K562 (cell line): Measurements from ENCODE around the gene ZBTB39. TPM values are rescaled to one million over a fixed set of nuclear protein-coding genes. Genes with fewer than 3 reads are reported as not detected.

Experiments used
- CHCHD3 ChIP-seq: fragments of 250-450 bp; sonication (Bioruptor Pico); IDR thresholded peaks from 2 replicates; pipeline ENCODE4 v2.1.2; 2022; ENCODE audit warnings: mild to moderate bottlenecking
- CSDE1 ChIP-seq, 2 experiments: fragments of 450-650 bp; IDR thresholded peaks; 2 replicates each; pipeline ENCODE4 v1.6.1; 2016; ENCODE audit warnings: mild to moderate bottlenecking in 1 of 2
- EGR1 ChIP-seq: fragments of 450-650 bp; conservative IDR thresholded peaks from 2 replicates; pipeline ENCODE4 v1.6.1; 2017; ENCODE audit warnings: mild to moderate bottlenecking
- FOXM1 ChIP-seq, 2 experiments: fragments of 450-650 bp in 1 of 2; sonication (generic) in 1 of 2; formaldehyde crosslinking in 1 of 2; IDR thresholded peaks; 2 replicates each; pipeline versions ENCODE4 v1.6.1 to v1.9.0; 2017 to 2022; ENCODE audit warnings: low read depth in 2 of 2, mild to moderate bottlenecking in 2 of 2, missing genetic modification reagents in 1 of 2, moderate library complexity in 1 of 2
- HDAC2 ChIP-seq: fragments of 450-650 bp; IDR thresholded peaks from 2 replicates; pipeline ENCODE4 v1.6.1; 2016; ENCODE audit warnings: mild to moderate bottlenecking
- MIER1 ChIP-seq: fragments of 450-650 bp; IDR thresholded peaks from 2 replicates; pipeline ENCODE4 v1.6.1; 2016; ENCODE audit warnings: antibody characterized with exemption, mild to moderate bottlenecking, low read depth
- NCOR1 ChIP-seq: fragments of 450-650 bp; IDR thresholded peaks from 2 replicates; pipeline ENCODE4 v1.6.1; 2016; ENCODE audit warnings: mild to moderate bottlenecking, moderate library complexity
- NFXL1 ChIP-seq: fragments of 450-650 bp; formaldehyde crosslinking; IDR thresholded peaks from 2 replicates; pipeline ENCODE4 v1.4.0; 2021; ENCODE audit warnings: mild to moderate bottlenecking
- PHB2 ChIP-seq: fragments of 450-650 bp; IDR thresholded peaks from 2 replicates; pipeline ENCODE4 v1.6.1; 2017; ENCODE audit warnings: low read depth
- SMAD4 ChIP-seq: fragments of 250-450 bp; sonication (Bioruptor Pico); conservative IDR thresholded peaks from 2 replicates; pipeline ENCODE4 v1.8.0; 2021; ENCODE audit warnings: inconsistent platforms, mild to moderate bottlenecking, moderate library complexity
- TAF1 ChIP-seq: IDR thresholded peaks from 2 replicates; pipeline ENCODE4 v1.6.1; 2011; ENCODE audit warnings: mild to moderate bottlenecking, low read length, moderate library complexity; ENCODE audit not compliant: insufficient read depth, control insufficient read depth, severe bottlenecking; ENCODE audit errors: extremely low read depth
- TBP ChIP-seq: optimal IDR thresholded peaks from 2 replicates; pipeline ENCODE3; 2011; ENCODE audit warnings: low read depth, low read length, improper control_type of control experiment
- USF1 ChIP-seq: sonication (generic); formaldehyde crosslinking; IDR thresholded peaks from 2 replicates; pipeline ENCODE4 v1.9.0; 2022; ENCODE audit warnings: mild to moderate bottlenecking, missing genetic modification reagents
- USF2 ChIP-seq: sonication (generic); formaldehyde crosslinking; IDR thresholded peaks from 2 replicates; pipeline ENCODE4 v1.5.0; 2020; ENCODE audit warnings: missing genetic modification reagents
- ZBTB43 ChIP-seq: sonication (generic); formaldehyde crosslinking; IDR thresholded peaks from 2 replicates; pipeline ENCODE4 v1.8.0; 2023; ENCODE audit warnings: mild to moderate bottlenecking, missing genetic modification reagents
- ZSCAN29 ChIP-seq: fragments of 450-650 bp; IDR thresholded peaks from 2 replicates; pipeline ENCODE4 v1.6.1; 2017
- polyA plus RNA-seq, 8 experiments: library from polyadenylated mRNA; depleted of rRNA in 4 of 8; stranded (reverse) in 5 of 8; unstranded in 3 of 8; fragments of >200 nt; fragmentation: Nextera tagmentation in 2 of 8; fragmentation: Illumina TruSeq in 1 of 8; extraction: Ambion mirVana in 2 of 8; extraction: Trizol in 1 of 8; gene quantifications; 2 replicates each; pipeline versions ENCODE4 v1.2.1 to v1.2.3, GENCODE V29; 2011 to 2014; ENCODE audit warnings: inconsistent platforms in 1 of 8, missing spikeins in 1 of 8
- total RNA-seq, 7 experiments: library from RNA; depleted of rRNA in 6 of 7; stranded (reverse); fragments of >200 nt in 6 of 7; fragmentation: Illumina TruSeq in 2 of 7; extraction: Trizol in 2 of 7; gene quantifications; 2 replicates each; pipeline versions ENCODE4 v1.2.1 to v1.2.3, GENCODE V29; 2011 to 2021; ENCODE audit warnings: low replicate concordance in 1 of 7
- TF ChIP-seq, protein P1 (sequence below): fragments of 450-650 bp; IDR thresholded peaks from 2 replicates; pipeline ENCODE4 v1.6.1; 2018; ENCODE audit not compliant: partially characterized antibody
- TF ChIP-seq, protein P2 (sequence below): fragments of 250-450 bp; sonication (Bioruptor Pico); IDR thresholded peaks from 2 replicates; pipeline ENCODE4 v1.4.0; 2020; ENCODE audit warnings: mild to moderate bottlenecking, moderate library complexity, borderline replicate concordance

ZBTB39 gene
- total and polyA plus RNA-seq, 9 of the 15 experiments (the other 6 are each of a cell fraction or from before 2014, with no cell fraction given), result 3.3 to 13.3 (median 8.6) TPM

DNA sequence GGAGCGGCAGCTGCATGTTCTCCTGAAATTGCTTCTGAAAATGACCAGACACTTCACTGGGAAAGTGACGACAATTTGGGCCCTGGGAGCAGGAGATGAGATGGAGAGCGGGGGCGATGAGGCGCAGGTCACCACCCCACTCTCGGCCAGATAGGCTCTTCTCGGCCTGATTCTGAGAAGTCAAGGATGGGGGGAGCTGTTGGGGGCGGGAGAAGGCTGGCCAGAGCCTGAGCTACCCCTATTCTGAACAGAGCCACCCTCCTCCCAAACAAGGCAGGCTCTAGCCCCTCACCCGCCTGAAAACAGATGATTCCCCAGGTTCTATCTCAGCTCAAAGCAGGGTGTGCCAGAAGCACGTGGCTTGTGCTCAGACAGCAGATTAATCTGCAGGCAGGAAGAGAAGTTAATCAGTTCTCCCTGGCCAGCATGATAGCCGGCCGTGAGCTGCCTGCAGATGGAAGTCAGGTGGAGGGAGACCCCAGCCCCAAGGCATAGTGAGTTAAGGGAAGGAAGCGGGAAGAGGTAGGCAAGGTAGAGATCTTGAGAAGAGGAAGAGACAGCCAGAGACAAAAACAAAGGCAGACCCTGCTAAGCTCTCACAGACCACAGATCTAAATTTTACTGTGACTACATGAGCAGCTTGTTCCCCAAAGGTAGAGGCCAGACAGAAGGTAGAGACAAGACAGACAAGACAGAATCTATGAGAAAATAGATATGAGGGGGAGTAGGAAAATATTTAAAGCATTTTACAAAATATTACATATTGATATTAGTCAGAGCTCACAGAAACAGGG is 20.9 kb upstream of the ZBTB39 start (continued):
- TF ChIP-seq USF1, result peak; percentile 61
- TF ChIP-seq MIER1, result no peak
- peak; percentile 68; the same call in 1 of the 2 replicates for TF ChIP-seq SMAD4 (CRISPR knock-in tag)
- TF ChIP-seq PHB2, result no peak
- TF ChIP-seq, protein P1, sequence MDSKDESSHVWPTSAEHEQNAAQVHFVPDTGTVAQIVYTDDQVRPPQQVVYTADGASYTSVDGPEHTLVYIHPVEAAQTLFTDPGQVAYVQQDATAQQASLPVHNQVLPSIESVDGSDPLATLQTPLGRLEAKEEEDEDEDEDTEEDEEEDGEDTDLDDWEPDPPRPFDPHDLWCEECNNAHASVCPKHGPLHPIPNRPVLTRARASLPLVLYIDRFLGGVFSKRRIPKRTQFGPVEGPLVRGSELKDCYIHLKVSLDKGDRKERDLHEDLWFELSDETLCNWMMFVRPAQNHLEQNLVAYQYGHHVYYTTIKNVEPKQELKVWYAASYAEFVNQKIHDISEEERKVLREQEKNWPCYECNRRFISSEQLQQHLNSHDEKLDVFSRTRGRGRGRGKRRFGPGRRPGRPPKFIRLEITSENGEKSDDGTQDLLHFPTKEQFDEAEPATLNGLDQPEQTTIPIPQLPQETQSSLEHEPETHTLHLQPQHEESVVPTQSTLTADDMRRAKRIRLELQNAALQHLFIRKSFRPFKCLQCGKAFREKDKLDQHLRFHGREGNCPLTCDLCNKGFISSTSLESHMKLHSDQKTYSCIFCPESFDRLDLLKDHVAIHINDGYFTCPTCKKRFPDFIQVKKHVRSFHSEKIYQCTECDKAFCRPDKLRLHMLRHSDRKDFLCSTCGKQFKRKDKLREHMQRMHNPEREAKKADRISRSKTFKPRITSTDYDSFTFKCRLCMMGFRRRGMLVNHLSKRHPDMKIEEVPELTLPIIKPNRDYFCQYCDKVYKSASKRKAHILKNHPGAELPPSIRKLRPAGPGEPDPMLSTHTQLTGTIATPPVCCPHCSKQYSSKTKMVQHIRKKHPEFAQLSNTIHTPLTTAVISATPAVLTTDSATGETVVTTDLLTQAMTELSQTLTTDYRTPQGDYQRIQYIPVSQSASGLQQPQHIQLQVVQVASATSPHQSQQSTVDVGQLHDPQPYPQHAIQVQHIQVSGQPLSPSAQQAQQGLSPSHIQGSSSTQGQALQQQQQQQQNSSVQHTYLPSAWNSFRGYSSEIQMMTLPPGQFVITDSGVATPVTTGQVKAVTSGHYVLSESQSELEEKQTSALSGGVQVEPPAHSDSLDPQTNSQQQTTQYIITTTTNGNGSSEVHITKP, result no peak
- TF ChIP-seq TAF1, result no peak
- no peak for TF ChIP-seq NFXL1 (CRISPR knock-in tag)
- no peak for TF ChIP-seq ZBTB43 (CRISPR knock-in tag)
- no peak for TF ChIP-seq CSDE1 (IDR thresholded peaks at IDR 0.05)
- no peak for TF ChIP-seq TBP
- TF ChIP-seq CHCHD3 (CRISPR knock-in tag), result no peak
- no peak for TF ChIP-seq FOXM1 (IDR thresholded peaks at IDR 0.05; ENCODE audit: low read depth)
- no peak for TF ChIP-seq FOXM1 (CRISPR knock-in tag; IDR thresholded peaks at IDR 0.05; ENCODE audit: low read depth)
- peak; percentile 62 for TF ChIP-seq USF2 (CRISPR knock-in tag)
- TF ChIP-seq HDAC2, result peak; percentile 42; the same call in 1 of the 2 replicates
- TF ChIP-seq, protein P2, sequence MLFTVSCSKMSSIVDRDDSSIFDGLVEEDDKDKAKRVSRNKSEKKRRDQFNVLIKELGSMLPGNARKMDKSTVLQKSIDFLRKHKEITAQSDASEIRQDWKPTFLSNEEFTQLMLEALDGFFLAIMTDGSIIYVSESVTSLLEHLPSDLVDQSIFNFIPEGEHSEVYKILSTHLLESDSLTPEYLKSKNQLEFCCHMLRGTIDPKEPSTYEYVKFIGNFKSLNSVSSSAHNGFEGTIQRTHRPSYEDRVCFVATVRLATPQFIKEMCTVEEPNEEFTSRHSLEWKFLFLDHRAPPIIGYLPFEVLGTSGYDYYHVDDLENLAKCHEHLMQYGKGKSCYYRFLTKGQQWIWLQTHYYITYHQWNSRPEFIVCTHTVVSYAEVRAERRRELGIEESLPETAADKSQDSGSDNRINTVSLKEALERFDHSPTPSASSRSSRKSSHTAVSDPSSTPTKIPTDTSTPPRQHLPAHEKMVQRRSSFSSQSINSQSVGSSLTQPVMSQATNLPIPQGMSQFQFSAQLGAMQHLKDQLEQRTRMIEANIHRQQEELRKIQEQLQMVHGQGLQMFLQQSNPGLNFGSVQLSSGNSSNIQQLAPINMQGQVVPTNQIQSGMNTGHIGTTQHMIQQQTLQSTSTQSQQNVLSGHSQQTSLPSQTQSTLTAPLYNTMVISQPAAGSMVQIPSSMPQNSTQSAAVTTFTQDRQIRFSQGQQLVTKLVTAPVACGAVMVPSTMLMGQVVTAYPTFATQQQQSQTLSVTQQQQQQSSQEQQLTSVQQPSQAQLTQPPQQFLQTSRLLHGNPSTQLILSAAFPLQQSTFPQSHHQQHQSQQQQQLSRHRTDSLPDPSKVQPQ (CRISPR knock-in tag), result 0 out of 2 replicates have a peak, but pooled peaks have one; percentile 25
- TF ChIP-seq ZSCAN29, result no peak
- peak; percentile 93 for TF ChIP-seq EGR1
- TF ChIP-seq NCOR1, result peak; percentile 33; the same call in 1 of the 2 replicates
